Endodermal cell (in vitro differentiated cells): ENCODE data around the gene TSPAN3. TPM values are rescaled to one million over a fixed set of nuclear protein-coding genes. Genes with fewer than 3 reads are reported as not detected.

Experiments
- DNase-seq: peaks from one replicate; pipeline ENCODE4 v3.0.0-alpha.2; 2017
- H3K27ac ChIP-seq: 2 replicates; pipeline ENCODE4 v1.5.1; 2013; ENCODE audit warnings: mild to moderate bottlenecking, low read depth, low read length, moderate library complexity
- H3K27me3 ChIP-seq: 2 replicates; pipeline ENCODE4 v1.6.1; 2013; ENCODE audit warnings: mild to moderate bottlenecking, low read length, moderate library complexity; ENCODE audit not compliant: insufficient read depth, control insufficient read depth, poor library complexity, severe bottlenecking
- H3K36me3 ChIP-seq: 2 replicates; pipeline ENCODE4 v1.7.0; 2013; ENCODE audit warnings: mild to moderate bottlenecking, low read length, moderate library complexity; ENCODE audit not compliant: control insufficient read depth, insufficient read depth
- H3K4me1 ChIP-seq: one replicate; pipeline ENCODE4 v1.7.0; 2013; ENCODE audit warnings: low read length; ENCODE audit not compliant: control insufficient read depth, insufficient read depth
- H3K4me3 ChIP-seq: 2 replicates; pipeline ENCODE4 v1.5.1; 2013; ENCODE audit warnings: mild to moderate bottlenecking, low read length, moderate library complexity
- H3K9ac ChIP-seq: 2 replicates; pipeline ENCODE4 v1.6.1; 2013; ENCODE audit warnings: mild to moderate bottlenecking, low read length, moderate library complexity; ENCODE audit not compliant: poor library complexity, severe bottlenecking; ENCODE audit errors: extremely low read depth
- H3K9me3 ChIP-seq: 2 replicates; pipeline ENCODE4 v1.6.1; 2013; ENCODE audit warnings: mild to moderate bottlenecking, low read length, moderate library complexity; ENCODE audit not compliant: control insufficient read depth
- H3K27ac Mint-ChIP-seq: 2 replicates; pipeline ENCODE4 v1.8.0; 2020; ENCODE audit warnings: mixed read lengths
- H3K27me3 Mint-ChIP-seq: 2 replicates; pipeline ENCODE4 v1.8.0; 2021; ENCODE audit warnings: mild to moderate bottlenecking, mixed read lengths; ENCODE audit not compliant: insufficient read depth
- H3K36me3 Mint-ChIP-seq: 2 replicates; pipeline ENCODE4 v1.8.0; 2020; ENCODE audit warnings: low read depth, mixed read lengths
- H3K4me1 Mint-ChIP-seq: 2 replicates; pipeline ENCODE4 v1.8.0; 2020; ENCODE audit warnings: mixed read lengths
- H3K4me3 Mint-ChIP-seq: 2 replicates; pipeline ENCODE4 v1.8.0; 2020; ENCODE audit warnings: mild to moderate bottlenecking, moderate library complexity, mixed read lengths
- H3K9me3 Mint-ChIP-seq: 2 replicates; pipeline ENCODE4 v1.8.0; 2020; ENCODE audit warnings: mild to moderate bottlenecking, mixed read lengths
- WGBS, 2 experiments: methylation state at CpG; one replicate each; pipeline versions ENCODE4 v1.1.5 to v1.1.7; 2013; ENCODE audit warnings: missing lambda C conversion rate in 2 of 2, mixed read lengths in 1 of 2; ENCODE audit not compliant: insufficient coverage in 1 of 2, insufficient read length in 1 of 2; 5-methylcytosine and 5-hydroxymethylcytosine counted together
- total RNA-seq, 2 donors: library from RNA; stranded (reverse); fragmentation: NEBNext Ultra II Directional in 1 of 2; extraction: Animal tissue kit (Norgen Biotek cat#: 25700) in 1 of 2; gene quantifications; 2 replicates in 1 of 2; 3 replicates in 1 of 2; pipeline ENCODE4 v1.2.1, GENCODE V29; 2021
- TF ChIP-seq, protein P1 (sequence below): fragments of 200-600 bp; sonication (generic); conservative IDR thresholded peaks from 2 replicates; pipeline ENCODE4 v1.5.0; 2021; ENCODE audit warnings: antibody characterized with exemption, mild to moderate bottlenecking

The TSPAN3 gene
- total RNA-seq, 2 donors from 2014 or later: 188 to 211 TPM

DNA sequence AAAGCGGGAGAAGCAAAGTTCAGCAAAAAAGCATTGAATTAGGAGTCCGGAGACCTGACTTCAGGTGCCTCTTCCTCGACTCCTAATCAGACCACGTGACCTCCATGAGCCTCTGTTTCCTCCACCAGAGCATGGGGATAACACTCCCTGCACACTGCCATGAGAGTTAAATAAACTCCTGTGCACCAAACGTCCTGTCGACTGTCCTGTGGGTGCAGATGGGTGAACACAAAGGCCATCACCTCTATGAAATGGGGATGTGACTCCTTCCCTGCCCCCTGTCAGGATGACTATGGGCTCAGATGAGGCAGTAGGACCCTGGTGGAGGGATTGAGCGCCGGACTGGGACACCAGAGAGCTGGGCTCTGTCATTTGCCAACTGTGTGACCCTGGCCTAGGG lies 13.5 kb upstream of the TSPAN3 start:
- Mint-ChIP-seq H3K4me3 (no peak overlapping the region), H3K36me3 (no peaks in the 10 kb centered on the region), H3K27me3 (peaks cover 6% of the 10 kb centered on the region), H3K27ac (no peak overlapping the region), H3K9me3 (no peaks in the 10 kb centered on the region), H3K4me1 (no peaks in the 10 kb centered on the region)
- Histone ChIP-seq H3K27ac (no peak overlapping the region), H3K27me3 (no peaks in the 10 kb centered on the region), H3K36me3 (no peaks in the 10 kb centered on the region), H3K9me3 (no peaks in the 10 kb centered on the region), H3K4me1 (no peaks in the 10 kb centered on the region), H3K4me3 (no peak overlapping the region), H3K9ac (no peak overlapping the region)
- 91 to 93% methylated on average over 6 to 8 of the region's 8 CpGs for WGBS, 2 experiments
- DNase-seq: no peak
- TF ChIP-seq, protein P1, sequence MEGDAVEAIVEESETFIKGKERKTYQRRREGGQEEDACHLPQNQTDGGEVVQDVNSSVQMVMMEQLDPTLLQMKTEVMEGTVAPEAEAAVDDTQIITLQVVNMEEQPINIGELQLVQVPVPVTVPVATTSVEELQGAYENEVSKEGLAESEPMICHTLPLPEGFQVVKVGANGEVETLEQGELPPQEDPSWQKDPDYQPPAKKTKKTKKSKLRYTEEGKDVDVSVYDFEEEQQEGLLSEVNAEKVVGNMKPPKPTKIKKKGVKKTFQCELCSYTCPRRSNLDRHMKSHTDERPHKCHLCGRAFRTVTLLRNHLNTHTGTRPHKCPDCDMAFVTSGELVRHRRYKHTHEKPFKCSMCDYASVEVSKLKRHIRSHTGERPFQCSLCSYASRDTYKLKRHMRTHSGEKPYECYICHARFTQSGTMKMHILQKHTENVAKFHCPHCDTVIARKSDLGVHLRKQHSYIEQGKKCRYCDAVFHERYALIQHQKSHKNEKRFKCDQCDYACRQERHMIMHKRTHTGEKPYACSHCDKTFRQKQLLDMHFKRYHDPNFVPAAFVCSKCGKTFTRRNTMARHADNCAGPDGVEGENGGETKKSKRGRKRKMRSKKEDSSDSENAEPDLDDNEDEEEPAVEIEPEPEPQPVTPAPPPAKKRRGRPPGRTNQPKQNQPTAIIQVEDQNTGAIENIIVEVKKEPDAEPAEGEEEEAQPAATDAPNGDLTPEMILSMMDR: no peak

- H3K36me3 ChIP-seq: no peaks in the 10 kb centered on the region
- peak; percentile 95 for DNase-seq
- no peak overlapping the region for H3K27ac Mint-ChIP-seq
- H3K9ac ChIP-seq: no peak overlapping the region
- peaks cover under 1% of the 10 kb centered on the region for H3K9me3 Mint-ChIP-seq
- peaks cover 6% of the 10 kb centered on the region for H3K27me3 Mint-ChIP-seq
- 19 to 36% methylated on average over 14 to 21 of the region's 21 CpGs for WGBS, 2 experiments
- no peaks in the 10 kb centered on the region for H3K4me1 Mint-ChIP-seq
- H3K4me3 ChIP-seq: peak overlapping the region; percentile 12
- no peak overlapping the region for H3K27ac ChIP-seq
- H3K4me1 ChIP-seq: no peaks in the 10 kb centered on the region
- H3K4me3 Mint-ChIP-seq: peak overlapping the region; percentile 40
- H3K36me3 Mint-ChIP-seq: no peaks in the 10 kb centered on the region
- TF ChIP-seq, protein P1: no peak
- no peaks in the 10 kb centered on the region for H3K27me3 ChIP-seq
- H3K9me3 ChIP-seq: no peaks in the 10 kb centered on the region
Measured at GRCh38 chr15:77083381-77084160, 12.7 kb upstream of the TSPAN3 start.

DNA sequence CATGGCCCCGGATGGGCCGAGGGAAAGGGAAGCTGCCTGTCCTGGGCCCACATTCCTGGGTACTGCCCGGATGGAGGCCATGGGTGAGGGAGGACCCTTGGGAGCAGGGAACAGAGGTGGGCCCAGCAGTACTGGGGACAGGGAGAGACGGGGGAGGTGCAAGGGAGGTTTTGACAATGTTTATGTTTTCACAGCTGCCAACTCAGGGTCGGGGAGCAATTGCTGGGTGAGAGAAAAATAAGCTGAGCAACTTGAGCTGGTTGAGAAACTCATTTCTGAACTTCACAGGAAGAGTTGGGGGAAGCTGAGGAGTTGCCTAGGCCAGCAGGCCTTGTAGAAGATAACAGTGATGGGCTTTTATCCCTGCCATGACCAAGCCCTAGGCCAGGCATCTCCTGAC lies 11.1 kb upstream of the TSPAN3 start:
- no peak overlapping the region for H3K4me3 ChIP-seq
- no peaks in the 10 kb centered on the region for H3K4me1 ChIP-seq
- no peak overlapping the region for H3K27ac ChIP-seq
- Mint-ChIP-seq H3K9me3 (peaks cover 4% of the 10 kb centered on the region), H3K4me3 (no peak overlapping the region), H3K27me3 (peaks cover 3% of the 10 kb centered on the region), H3K4me1 (no peaks in the 10 kb centered on the region), H3K36me3 (no peaks in the 10 kb centered on the region), H3K27ac (no peak overlapping the region)
- H3K36me3 ChIP-seq: no peaks in the 10 kb centered on the region
- WGBS, 2 experiments: 86 to 88% methylated on average over 4 to 5 of the region's 5 CpGs
- H3K9me3 ChIP-seq: no peaks in the 10 kb centered on the region
- TF ChIP-seq, protein P1: no peak
- no peak for DNase-seq
- H3K27me3 ChIP-seq: no peaks in the 10 kb centered on the region
- no peak overlapping the region for H3K9ac ChIP-seq
